GM18873 (cell line): ENCODE results near the gene LSM4.

Experiments used
- ATAC-seq: cut with Tn5 transposase; IDR thresholded peaks from one replicate; pipeline ENCODE4 v1.9.1; 2021; ENCODE audit warnings: mild to moderate bottlenecking, moderate library complexity, moderate number of reproducible peaks; ENCODE audit not compliant: unreplicated experiment, low FRiP score

LSM4 gene

GRCh38 chr19:18313398-18313797 is 9.5 kb downstream of the LSM4 start:
- no peak for ATAC-seq

DNA sequence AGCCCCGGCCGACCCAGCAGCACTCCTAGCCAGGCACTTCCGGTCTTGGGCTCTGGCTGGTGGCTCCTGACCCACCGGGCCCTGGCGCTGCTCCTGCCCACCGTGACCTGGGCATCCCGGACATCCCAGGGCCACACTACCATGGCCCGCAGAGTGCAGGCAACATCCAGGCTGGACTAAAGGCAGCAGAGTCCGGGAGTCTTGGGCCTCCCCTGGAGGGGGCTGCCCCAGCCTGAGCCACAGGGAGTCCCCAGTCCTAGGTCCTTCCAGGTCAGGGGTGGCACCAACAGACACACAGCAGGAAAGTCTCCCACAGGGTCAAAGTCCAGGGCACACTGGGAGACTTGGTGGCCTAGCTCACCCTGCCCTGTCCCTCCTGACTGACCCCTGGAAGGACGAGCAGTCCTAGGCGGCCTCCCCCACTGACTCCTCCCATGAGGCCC is 10.8 kb downstream of the LSM4 start:
- ATAC-seq: no peak

GRCh38 chr19:18311502-18312091 is 11.3 kb downstream of the LSM4 start:
- no peak for ATAC-seq

DNA sequence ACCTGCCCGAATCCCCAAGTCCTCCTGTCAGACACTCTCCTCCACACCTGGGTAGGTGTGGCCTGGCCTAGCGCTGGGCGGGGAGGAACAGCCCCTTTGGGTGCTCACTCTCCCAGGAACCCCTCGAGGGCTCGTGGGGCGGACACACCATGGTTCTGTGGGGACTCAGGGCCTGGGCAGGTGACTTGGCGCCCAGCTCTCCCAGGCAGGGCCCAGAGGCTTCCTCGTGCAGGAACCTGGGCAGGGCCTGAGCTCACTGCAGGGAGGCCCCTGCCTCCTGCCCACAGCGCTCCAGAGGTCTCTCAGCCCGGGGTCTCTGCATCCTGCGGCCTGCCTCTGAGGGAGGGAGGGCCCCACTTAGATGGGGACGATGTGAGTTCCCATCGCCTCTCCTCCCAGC is 11.9 kb downstream of the LSM4 start:
- no peak for ATAC-seq

- ATAC-seq: no peak
Observed at GRCh38 chr19:18310118-18310909, 12.6 kb downstream of the LSM4 start.

GRCh38 chr19:18309525-18310064 is 13.3 kb downstream of the LSM4 start:
- ATAC-seq: no peak

GRCh38 chr19:18308948-18309325 is 13.9 kb downstream of the LSM4 start:
- ATAC-seq: no peak

DNA sequence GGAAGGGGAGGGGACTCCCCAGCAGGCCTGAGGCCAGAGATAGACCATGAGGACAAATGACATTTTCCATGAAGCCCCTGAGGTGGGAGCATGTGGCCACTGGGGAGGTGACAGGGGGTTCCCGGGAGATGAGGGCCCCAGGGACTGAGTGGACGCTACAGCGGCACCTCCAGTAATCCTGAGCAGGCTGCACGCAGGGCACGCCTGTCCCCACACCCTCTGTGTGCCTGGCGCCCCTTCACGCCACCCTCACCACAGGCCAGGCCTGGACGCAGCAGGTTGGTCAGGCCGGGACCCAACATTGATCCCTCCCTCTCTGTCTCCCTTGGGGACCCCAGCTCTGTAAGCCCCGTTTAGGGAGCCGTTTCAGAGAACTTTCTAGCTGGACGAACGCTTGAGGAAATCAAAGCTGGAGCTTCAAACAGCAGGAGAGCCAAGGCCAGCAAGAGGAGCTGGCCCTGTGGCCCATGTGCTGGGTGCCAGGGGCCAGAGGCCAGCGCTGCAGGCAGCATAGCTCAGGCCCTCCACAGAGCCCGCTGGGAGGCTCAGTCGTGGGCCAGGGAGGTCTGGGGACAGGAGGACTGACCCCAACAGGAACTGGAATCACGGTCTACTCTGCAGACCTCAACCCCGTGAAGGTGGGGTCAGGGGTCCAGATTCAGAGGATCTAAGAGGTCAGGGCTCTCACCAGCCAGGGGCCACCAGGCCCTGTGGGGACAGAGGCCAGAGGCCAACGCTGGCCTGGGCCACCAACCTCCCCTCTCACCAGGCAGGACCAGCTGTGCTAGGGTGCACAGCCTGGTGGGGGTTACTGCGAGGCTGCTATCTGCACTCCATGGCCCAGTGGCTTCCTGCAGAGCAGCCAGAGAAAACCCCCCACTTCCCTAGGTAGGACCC is 14.6 kb downstream of the LSM4 start:
- no peak for ATAC-seq

DNA sequence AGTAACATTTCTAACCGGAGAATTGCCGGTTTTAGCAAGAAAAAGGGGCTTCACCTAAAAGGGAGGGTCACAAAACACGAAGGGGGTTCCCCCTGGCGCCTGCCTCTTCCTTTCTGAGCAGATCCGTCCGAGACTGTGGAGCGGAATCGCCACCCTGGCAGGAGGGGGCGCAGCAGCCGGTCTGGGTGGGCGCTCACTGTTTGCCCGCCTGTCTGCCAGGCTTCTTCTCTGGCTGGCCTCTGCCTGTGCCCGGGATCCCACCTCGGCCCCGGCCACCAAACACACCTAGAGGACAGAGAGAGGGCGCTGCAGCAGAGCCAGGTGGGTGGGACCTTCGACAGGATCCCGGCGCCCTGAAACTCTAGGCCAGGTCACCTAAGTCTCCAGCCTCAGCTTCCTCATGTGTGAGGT is 15.6 kb downstream of the LSM4 start:
- ATAC-seq: no peak

- ATAC-seq: no peak
Observed at GRCh38 chr19:18306888-18307260, 16.0 kb downstream of the LSM4 start.

GRCh38 chr19:18306209-18306887 is 16.5 kb downstream of the LSM4 start:
- ATAC-seq: no peak

DNA sequence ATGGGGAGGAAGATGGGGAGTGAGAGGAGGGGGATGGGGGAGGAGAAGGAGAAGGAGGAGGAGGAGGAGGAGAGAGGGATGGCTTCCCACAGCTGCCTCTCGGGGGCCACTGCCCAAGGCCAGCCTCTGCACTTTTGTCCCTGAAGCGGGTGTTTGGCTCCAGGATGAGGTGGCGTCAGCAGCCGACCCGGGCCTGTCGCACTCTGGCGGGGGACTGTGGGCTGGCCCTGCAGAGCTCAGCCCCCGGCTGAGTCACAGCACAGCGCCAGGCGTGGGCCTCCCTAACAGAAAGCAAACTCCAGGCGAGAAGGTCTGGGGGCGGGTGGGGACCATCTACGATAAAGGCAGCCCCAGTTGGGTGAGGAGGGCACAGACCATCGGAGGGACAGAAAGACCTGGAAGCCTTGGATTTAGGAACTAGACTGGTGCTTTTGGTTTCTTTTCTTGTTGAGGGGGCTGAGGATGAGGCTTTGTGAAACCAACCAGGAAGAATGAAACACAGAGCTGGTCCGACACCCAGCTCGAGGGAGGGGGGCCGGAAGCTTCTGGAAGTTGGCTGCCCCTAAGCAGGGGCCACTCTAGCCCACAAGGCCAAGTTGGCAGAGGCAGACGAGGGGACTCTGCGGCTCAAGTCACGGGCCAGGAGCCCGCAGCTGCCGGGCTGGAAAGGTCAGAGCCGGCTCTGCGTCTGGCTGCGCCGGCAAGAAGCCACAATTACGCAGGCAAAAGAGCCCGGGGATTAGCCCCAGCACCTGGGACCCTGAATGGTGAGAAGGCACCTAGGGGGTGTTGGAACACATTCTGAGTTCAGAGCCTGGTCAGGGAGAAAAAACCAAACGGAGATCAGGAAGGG is 18.2 kb downstream of the LSM4 start:
- ATAC-seq: no peak

- ATAC-seq: no peak
Observed at GRCh38 chr19:18304208-18304457, 18.7 kb downstream of the LSM4 start.

DNA sequence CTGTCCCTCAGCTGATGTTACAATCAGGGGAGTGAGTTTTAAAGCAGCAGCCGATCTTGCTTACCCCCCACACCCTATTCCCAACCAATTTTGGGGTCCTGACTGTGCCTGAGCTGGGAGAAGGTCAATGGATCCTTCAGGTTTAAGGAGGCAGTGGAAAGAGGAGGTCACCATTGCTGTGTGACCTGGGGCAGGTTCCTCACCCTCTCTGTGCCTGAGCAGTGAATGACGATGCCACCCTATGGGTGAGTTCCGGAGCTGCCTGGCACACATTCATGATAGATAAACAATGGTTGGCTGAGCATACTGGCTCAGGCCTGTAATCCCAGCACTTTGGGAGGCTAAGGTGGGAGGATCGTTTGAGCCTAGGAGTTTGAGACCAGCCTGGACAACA is 21.2 kb downstream of the LSM4 start:
- ATAC-seq: no peak

DNA sequence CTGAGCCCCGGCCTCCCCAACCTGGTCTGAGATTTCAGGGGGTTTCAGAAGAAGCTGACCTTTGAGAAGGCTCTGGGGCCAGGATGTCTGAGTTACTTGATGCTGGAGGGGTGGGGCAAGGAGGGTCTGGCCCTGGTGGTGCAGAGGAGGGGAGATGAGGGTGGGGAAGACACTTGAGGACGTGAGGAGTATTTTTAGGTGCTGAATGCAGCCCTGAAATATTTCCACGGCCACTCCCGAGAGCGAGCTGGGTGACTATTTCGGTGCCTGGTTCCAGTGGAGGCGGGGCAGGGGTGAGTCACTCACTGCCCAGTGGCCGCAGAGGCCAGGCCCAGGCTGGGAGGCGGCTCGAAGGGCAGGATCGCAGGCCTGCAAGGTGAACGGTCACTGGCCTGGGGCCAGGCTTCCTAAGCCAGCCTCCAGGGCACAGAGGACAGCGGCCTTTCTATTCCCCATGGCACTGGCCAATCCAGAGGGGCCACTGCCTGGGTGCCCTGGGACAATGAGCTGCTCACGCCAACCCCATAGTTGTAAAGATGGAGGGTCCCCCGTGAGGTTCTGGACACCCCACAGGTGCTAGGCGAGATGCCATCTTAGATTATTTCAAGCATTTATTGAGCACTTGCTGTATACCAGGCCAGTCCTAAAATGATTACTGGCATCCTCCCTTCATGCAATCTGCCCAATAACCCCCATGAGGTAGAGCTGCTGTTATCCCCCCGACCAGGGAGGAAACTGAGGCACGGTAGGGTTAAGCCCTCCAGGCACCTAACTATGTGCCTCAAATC is 21.8 kb downstream of the LSM4 start:
- no peak for ATAC-seq

DNA sequence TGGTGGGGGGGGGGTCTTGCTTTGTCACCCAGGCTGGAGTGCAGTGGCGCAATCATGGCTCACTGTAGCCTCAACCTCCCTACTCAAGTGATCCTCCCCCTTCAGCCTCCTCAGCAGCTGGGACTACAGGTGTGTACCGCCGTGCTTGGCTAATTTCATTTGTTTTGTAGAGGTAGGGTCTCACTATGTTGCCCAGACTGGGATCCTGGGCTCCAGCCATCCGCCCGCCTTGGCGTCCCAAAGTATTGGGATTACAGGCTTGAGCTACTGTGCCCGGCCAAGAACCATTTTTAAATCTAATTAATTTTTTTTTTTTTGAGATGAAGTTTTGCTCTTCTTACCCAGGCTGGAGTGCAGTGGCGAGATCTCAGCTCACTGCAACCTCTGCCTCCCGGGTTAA is 23.2 kb downstream of the LSM4 start:
- no peak for ATAC-seq

GRCh38 chr19:18298601-18299000 is 24.3 kb downstream of the LSM4 start:
- no peak for ATAC-seq

DNA sequence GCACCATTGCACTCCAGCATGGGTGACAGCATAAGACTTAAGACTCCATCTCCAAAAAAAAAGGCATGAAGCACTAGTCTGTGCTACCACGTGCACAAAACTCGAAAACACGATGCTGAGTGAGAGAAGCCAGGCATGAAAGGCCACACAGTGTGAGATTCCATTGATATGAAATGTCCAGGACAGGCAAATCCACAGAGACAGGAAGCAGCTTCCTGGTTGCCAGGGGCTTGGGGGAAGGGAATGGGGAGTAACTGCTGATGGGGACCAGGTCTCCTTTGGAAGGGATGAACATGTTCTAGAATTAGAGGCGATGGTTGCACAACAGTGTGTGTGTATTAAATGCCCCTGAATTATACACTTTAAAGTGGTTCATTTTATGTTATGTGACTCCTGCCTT is 25.6 kb downstream of the LSM4 start:
- ATAC-seq: no peak

DNA sequence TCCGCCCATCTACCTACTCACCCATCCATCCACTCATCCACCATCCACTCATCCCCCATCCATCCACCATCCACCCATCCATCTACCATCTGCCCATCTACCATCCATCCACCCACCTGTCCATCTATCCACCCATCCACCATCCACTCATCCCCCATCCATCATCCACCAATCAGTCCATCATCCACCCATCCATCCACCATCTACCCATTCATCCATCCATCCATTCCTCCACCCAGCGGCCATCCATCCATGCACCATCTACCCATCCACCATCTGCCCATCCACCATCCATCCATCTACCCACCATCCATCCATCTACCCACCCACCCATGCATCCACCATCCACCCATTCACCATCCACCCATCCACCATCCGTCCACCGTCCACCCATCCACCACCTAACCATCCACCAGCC is 27.8 kb downstream of the LSM4 start:
- ATAC-seq: no peak
